HG03060 (cell line): ENCODE results near the gene ATP6V1G2.

Source experiments
- ATAC-seq: cut with Tn5 transposase; IDR thresholded peaks from one replicate; pipeline ENCODE4 v1.9.1; 2021; ENCODE audit warnings: low read depth, moderate number of reproducible peaks; ENCODE audit not compliant: unreplicated experiment

Gene ATP6V1G2

GRCh38 chr6:31576897-31577578, 30.6 kb upstream of the ATP6V1G2 start:
- no peak for ATAC-seq

- no peak for ATAC-seq
These were observed 29.7 kb upstream of the ATP6V1G2 start for GRCh38 chr6:31575952-31576685.

DNA sequence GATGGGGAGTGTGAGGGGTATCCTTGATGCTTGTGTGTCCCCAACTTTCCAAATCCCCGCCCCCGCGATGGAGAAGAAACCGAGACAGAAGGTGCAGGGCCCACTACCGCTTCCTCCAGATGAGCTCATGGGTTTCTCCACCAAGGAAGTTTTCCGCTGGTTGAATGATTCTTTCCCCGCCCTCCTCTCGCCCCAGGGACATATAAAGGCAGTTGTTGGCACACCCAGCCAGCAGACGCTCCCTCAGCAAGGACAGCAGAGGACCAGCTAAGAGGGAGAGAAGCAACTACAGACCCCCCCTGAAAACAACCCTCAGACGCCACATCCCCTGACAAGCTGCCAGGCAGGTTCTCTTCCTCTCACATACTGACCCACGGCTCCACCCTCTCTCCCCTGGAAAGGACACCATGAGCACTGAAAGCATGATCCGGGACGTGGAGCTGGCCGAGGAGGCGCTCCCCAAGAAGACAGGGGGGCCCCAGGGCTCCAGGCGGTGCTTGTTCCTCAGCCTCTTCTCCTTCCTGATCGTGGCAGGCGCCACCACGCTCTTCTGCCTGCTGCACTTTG, 29.0 kb upstream of the ATP6V1G2 start, which contains the start of gene TNF:
TSS of gene TNF (plus strand) at position 231 of the 567 bp plus-strand sequence. CDS start at position 408, 177 bp downstream.
- no peak for ATAC-seq

- ATAC-seq: no peak
These were observed 28.0 kb upstream of the ATP6V1G2 start for GRCh38 chr6:31574106-31575061.

DNA sequence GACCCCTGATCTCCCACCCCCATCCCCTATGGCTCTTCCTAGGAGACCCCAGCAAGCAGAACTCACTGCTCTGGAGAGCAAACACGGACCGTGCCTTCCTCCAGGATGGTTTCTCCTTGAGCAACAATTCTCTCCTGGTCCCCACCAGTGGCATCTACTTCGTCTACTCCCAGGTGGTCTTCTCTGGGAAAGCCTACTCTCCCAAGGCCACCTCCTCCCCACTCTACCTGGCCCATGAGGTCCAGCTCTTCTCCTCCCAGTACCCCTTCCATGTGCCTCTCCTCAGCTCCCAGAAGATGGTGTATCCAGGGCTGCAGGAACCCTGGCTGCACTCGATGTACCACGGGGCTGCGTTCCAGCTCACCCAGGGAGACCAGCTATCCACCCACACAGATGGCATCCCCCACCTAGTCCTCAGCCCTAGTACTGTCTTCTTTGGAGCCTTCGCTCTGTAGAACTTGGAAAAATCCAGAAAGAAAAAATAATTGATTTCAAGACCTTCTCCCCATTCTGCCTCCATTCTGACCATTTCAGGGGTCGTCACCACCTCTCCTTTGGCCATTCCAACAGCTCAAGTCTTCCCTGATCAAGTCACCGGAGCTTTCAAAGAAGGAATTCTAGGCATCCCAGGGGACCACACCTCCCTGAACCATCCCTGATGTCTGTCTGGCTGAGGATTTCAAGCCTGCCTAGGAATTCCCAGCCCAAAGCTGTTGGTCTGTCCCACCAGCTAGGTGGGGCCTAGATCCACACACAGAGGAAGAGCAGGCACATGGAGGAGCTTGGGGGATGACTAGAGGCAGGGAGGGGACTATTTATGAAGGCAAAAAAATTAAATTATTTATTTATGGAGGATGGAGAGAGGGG, 27.1 kb upstream of the ATP6V1G2 start:
- no peak for ATAC-seq

DNA sequence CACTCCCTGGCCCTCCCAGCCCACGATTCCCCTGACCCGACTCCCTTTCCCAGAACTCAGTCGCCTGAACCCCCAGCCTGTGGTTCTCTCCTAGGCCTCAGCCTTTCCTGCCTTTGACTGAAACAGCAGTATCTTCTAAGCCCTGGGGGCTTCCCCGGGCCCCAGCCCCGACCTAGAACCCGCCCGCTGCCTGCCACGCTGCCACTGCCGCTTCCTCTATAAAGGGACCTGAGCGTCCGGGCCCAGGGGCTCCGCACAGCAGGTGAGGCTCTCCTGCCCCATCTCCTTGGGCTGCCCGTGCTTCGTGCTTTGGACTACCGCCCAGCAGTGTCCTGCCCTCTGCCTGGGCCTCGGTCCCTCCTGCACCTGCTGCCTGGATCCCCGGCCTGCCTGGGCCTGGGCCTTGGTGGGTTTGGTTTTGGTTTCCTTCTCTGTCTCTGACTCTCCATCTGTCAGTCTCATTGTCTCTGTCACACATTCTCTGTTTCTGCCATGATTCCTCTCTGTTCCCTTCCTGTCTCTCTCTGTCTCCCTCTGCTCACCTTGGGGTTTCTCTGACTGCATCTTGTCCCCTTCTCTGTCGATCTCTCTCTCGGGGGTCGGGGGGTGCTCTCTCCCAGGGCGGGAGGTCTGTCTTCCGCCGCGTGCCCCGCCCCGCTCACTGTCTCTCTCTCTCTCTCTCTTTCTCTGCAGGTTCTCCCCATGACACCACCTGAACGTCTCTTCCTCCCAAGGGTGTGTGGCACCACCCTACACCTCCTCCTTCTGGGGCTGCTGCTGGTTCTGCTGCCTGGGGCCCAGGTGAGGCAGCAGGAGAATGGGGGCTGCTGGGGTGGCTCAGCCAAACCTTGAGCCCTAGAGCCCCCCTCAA, 25.9 kb upstream of the ATP6V1G2 start, which contains the start of gene LTA:
TSS of gene LTA (plus strand) at position 249 of the 871 bp plus-strand sequence. CDS start at position 703, 454 bp downstream.
- ATAC-seq: no peak

GRCh38 chr6:31569861-31570536, 23.6 kb upstream of the ATP6V1G2 start:
- no peak for ATAC-seq

DNA sequence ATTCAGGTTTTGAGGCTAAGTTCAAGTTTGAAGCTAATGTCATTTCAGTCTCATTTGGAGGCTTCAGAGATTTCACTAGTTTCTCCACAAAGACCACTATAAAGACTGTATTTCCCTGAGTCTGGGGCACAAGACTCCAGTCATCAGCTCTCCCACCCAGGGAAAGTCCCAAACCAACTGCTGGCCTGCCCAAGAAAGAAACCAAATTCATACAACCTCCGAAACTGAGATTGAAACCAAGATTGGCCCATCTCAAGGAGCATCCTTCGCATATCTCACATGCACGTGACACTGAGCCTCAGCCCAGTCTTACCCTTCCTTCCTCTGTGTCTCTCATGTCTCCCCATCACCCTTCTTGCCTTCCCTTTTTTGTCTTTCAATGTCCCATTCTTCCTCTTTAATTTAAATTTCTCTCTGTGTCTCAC, 22.1 kb upstream of the ATP6V1G2 start:
- peak; percentile 62 for ATAC-seq

GRCh38 chr6:31567531-31568370, 21.3 kb upstream of the ATP6V1G2 start:
- no peak for ATAC-seq

DNA sequence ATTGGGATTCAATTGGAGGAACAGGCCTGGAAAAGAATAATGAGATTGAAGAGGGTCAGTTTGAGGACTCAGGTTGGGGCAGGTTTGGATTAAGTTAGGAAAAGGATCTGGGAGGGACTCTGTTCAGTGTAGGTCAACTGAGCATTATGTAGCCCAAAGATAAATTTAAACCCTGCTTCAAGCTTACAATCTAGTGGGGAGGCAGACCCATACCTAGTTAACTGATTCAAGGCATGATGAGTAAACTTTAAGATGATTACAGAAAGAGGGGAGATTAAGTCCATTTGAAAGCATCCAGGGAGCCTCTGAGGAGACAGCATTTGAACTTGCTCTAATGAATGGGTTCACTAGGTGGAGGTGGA, 14.3 kb upstream of the ATP6V1G2 start:
- no peak for ATAC-seq

DNA sequence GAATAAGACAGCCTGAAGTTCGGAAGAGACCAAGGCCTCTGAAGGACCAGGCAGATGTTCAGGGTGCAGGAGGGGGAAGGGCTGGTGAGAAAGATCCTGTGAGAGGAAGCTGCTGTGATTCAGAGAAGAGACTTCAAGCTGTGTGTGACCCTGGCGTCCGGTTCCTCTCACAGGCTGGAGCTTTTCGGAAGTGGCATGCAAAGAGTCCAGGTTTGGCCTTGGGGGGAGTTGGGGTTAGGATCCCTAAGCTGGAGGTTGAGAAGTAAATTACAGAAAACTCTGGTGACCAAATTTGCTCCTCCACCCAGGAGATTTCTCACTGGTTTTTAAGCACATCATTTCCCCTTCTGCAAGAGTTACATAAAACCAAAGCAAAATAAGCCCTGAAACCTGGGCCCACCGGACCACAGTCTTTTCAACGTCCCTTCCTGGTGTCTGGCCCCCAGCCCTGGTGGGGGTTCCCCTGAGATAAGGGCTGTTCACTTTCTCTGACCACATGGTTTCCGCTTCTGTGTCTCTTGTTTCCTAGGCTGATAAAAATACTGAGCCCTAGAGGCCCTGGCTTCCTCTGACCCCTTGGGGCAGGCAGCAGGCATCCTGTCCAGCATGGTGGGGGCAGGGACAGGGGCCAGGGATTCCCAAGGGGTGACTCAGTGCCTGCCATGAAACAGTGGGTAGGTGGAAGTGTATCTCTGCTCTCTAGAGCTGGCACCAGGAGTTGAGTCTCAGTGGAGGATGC, 13.7 kb upstream of the ATP6V1G2 start:
- ATAC-seq: peak; percentile 49

- no peak for ATAC-seq
These were observed 13.2 kb upstream of the ATP6V1G2 start for GRCh38 chr6:31559606-31559957.

GRCh38 chr6:31558631-31559500, 12.5 kb upstream of the ATP6V1G2 start:
- no peak for ATAC-seq

- no peak for ATAC-seq
These were observed 11.9 kb upstream of the ATP6V1G2 start for GRCh38 chr6:31558318-31558625.

DNA sequence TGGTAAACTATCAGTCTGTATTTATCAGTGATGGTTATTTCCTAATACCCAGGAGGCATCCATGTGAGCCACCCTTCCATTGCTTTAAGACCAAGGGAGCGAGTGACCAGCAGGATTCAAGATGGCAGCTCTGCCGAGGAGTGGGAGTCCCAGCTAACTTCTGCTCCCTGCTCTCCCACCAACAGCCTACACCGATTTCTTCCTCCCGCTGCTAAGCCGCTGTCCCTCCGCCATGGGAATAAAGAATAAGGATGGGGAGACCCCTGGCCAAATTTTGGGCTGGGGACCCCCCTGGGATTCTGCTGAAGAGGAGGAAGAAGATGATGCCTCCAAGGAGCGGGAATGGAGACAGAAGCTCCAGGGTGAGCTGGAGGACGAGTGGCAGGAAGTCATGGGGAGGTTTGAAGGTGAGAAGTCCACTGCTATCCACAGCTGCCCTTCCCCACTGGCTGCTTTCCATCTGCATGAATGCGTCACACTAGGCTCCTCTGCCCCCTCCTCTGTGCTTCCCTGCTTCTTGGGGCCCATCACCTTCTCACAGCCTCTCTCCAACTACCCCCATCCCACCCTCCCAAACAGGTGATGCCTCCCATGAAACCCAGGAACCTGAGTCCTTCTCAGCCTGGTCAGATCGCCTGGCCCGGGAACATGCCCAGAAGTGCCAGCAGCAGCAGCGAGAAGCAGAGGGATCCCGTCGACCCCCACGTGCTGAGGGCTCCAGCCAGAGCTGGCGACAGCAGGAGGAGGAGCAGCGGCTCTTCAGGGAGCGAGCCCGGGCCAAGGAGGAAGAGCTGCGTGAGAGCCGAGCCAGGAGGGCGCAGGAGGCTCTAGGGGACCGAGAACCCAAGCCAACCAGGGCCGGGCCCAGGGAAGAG, 11.3 kb upstream of the ATP6V1G2 start:
- ATAC-seq: no peak
